Ishikawa (cell line): Measurements from ENCODE around the gene CCDC170.

Experiments used
- CEBPB ChIP-seq: IDR thresholded peaks from 2 replicates; pipeline ENCODE4 v1.6.1; 2012
- EGR1 ChIP-seq: IDR thresholded peaks from 2 replicates; pipeline ENCODE4 v1.6.1; 2012
- EP300 ChIP-seq: IDR thresholded peaks from 2 replicates; pipeline ENCODE4 v1.6.1; 2012; ENCODE audit warnings: borderline replicate concordance
- NFIC ChIP-seq: IDR thresholded peaks from 2 replicates; pipeline ENCODE4 v1.6.1; 2012
- RAD21 ChIP-seq: IDR thresholded peaks from 2 replicates; pipeline ENCODE4 v1.6.1; 2012; ENCODE audit warnings: low read depth
- TAF1 ChIP-seq: IDR thresholded peaks from 2 replicates; pipeline ENCODE4 v1.6.1; 2012; ENCODE audit warnings: low read depth, mild to moderate bottlenecking
- TCF12 ChIP-seq: IDR thresholded peaks from 2 replicates; pipeline ENCODE4 v1.6.1; 2012; ENCODE audit warnings: low read depth
- YY1 ChIP-seq: IDR thresholded peaks from 2 replicates; pipeline ENCODE4 v1.6.1; 2012; ENCODE audit warnings: low read depth
- ZBTB7A ChIP-seq: IDR thresholded peaks from 2 replicates; pipeline ENCODE4 v1.6.1; 2012; ENCODE audit warnings: low read depth
- TF ChIP-seq, protein P1 (sequence below): IDR thresholded peaks from 2 replicates; pipeline ENCODE4 v1.6.1; 2012; ENCODE audit warnings: low read depth, mild to moderate bottlenecking

DNA sequence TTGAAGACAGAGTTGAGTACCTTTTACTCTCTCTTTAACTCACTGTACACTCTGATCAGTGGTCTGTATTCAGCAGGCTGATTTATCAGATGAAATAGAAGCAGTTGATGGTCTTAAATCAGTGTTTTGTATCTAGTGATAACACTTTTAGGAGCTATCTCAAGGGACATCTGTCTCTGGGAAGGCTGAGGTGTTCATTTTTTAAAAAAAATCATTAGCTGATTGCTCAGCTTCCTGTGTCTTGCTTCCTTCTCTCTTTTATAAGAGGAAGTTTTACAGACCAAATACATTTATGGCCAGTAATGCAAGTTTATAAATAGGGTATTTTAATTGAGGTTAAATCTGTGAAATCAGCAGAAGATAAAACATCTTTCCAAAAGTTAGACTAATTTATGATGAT, 12.0 kb upstream of the CCDC170 start:
- TF ChIP-seq, protein P1, sequence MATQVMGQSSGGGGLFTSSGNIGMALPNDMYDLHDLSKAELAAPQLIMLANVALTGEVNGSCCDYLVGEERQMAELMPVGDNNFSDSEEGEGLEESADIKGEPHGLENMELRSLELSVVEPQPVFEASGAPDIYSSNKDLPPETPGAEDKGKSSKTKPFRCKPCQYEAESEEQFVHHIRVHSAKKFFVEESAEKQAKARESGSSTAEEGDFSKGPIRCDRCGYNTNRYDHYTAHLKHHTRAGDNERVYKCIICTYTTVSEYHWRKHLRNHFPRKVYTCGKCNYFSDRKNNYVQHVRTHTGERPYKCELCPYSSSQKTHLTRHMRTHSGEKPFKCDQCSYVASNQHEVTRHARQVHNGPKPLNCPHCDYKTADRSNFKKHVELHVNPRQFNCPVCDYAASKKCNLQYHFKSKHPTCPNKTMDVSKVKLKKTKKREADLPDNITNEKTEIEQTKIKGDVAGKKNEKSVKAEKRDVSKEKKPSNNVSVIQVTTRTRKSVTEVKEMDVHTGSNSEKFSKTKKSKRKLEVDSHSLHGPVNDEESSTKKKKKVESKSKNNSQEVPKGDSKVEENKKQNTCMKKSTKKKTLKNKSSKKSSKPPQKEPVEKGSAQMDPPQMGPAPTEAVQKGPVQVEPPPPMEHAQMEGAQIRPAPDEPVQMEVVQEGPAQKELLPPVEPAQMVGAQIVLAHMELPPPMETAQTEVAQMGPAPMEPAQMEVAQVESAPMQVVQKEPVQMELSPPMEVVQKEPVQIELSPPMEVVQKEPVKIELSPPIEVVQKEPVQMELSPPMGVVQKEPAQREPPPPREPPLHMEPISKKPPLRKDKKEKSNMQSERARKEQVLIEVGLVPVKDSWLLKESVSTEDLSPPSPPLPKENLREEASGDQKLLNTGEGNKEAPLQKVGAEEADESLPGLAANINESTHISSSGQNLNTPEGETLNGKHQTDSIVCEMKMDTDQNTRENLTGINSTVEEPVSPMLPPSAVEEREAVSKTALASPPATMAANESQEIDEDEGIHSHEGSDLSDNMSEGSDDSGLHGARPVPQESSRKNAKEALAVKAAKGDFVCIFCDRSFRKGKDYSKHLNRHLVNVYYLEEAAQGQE: no peak
- no peak for TF ChIP-seq CEBPB
- TF ChIP-seq RAD21: no peak
- TF ChIP-seq TAF1: no peak
- no peak for TF ChIP-seq EGR1
- no peak for TF ChIP-seq EP300
- no peak for TF ChIP-seq YY1
- no peak for TF ChIP-seq NFIC
- no peak for TF ChIP-seq ZBTB7A
- TF ChIP-seq TCF12: no peak
